GM12892 (cell line): Measurements from ENCODE around the gene THUMPD2.

Experiments
- DNase-seq: peaks from one replicate; pipeline ENCODE4 v3.0.0; 2011; ENCODE audit not compliant: insufficient read length
- FAIRE-seq: peaks from 2 replicates; lab custom pipeline; 2011; peaks lifted over from hg19 to GRCh38; lab: Jason Lieb, UNC
- POLR2A ChIP-seq: IDR thresholded peaks from 2 replicates; pipeline ENCODE4 v1.6.1; 2011; ENCODE audit warnings: low read depth, low read length, control low read depth
- POLR2AphosphoS5 ChIP-seq: IDR thresholded peaks from 2 replicates; pipeline ENCODE4 v1.6.1; 2011; ENCODE audit warnings: low read depth, low read length, control low read depth
- TAF1 ChIP-seq: IDR thresholded peaks from 2 replicates; pipeline ENCODE4 v1.6.1; 2011; ENCODE audit warnings: low read depth, mild to moderate bottlenecking, control low read depth, low read length, borderline replicate concordance

THUMPD2 gene

DNA sequence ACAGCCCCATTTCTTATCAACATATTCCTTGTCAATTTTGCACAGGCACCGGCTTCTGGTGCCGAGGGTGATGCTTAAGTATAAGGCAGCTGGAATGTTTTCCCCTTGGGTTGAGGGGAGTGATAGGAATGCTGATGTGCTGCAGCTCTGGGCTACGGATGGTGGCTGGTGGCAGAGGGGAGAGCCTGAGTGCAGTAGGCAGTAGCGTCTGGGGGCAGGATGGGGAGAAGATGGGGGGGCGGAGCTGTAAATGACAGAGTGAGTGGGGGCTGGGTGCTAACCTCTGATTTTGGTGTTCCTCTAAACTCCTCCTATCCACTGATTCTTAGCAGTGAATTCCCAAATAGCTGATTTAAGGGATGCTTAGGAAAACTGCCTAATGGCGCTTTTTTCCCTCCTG is 92.6 kb downstream of the THUMPD2 start:
- FAIRE-seq (no peak), DNase-seq (no peak)
- TF ChIP-seq POLR2AphosphoS5 (no peak), TAF1 (no peak), POLR2A (no peak)
